ENCODE measurements around the gene GPR137.
A peak's percentile ranks its signal among the peaks of the same experiment; 100 is the strongest.
"Not testable (repeated sequence)": the region's sequence is repeated elsewhere in the genome, so short reads cannot be mapped to it uniquely, and the experiment has no call there.

The GPR137 gene

GRCh38 chr11:64304316-64305072 lies 18.8 kb downstream of the GPR137 start:
- peak; percentile 90 for TF ChIP-seq CTCF (IDR thresholded peaks at IDR 0.05; ENCODE audit: low read depth, low read length)
- peak; percentile 63 for DNase-seq (ENCODE audit: extremely low read depth, low read depth)

- DNase-seq (ENCODE audit: extremely low read depth, low read depth), result peak; percentile 93
- TF ChIP-seq CTCF (IDR thresholded peaks at IDR 0.05; ENCODE audit: low read depth, low read length), result no peak
Observed at GRCh38 chr11:64305075-64305690, 19.5 kb downstream of the GPR137 start, which contains the start of gene ESRRA. Gene ESRRA, plus strand, starts transcription at chr11:64305524. Its CDS starts 1,656 bp downstream, at chr11:64307180.

- DNase-seq (ENCODE audit: extremely low read depth, low read depth), result no peak
- peak; percentile 28 for TF ChIP-seq CTCF (IDR thresholded peaks at IDR 0.05; ENCODE audit: low read depth, low read length)
Observed at GRCh38 chr11:64305691-64306562, 20.3 kb downstream of the GPR137 start.

- no peak for TF ChIP-seq CTCF (IDR thresholded peaks at IDR 0.05; ENCODE audit: low read depth, low read length)
- no peak for DNase-seq (ENCODE audit: extremely low read depth, low read depth)
Observed at GRCh38 chr11:64306563-64306875, 20.9 kb downstream of the GPR137 start.

- TF ChIP-seq CTCF (IDR thresholded peaks at IDR 0.05; ENCODE audit: low read depth, low read length), result no peak
- DNase-seq (ENCODE audit: extremely low read depth, low read depth), result no peak
Observed at GRCh38 chr11:64306876-64307622, 21.4 kb downstream of the GPR137 start.

GRCh38 chr11:64307795-64308194 lies 22.1 kb downstream of the GPR137 start:
- DNase-seq (ENCODE audit: extremely low read depth, low read depth), result not testable (repeated sequence)

- no peak for DNase-seq (ENCODE audit: extremely low read depth, low read depth)
- TF ChIP-seq CTCF (IDR thresholded peaks at IDR 0.05; ENCODE audit: low read depth, low read length), result no peak
Observed at GRCh38 chr11:64312947-64313346, 27.3 kb downstream of the GPR137 start.

Data from AG09319 (cell line).